ENCODE measurements around the gene FHOD3. TPM values are rescaled to one million over a fixed set of nuclear protein-coding genes. Genes with fewer than 3 reads are reported as not detected.

Gene FHOD3
- total RNA-seq, 1 experiment from 2014 or later, result 22.7 TPM

- intact Hi-C loops (cut with micrococcal nuclease; ENCODE audit: unreplicated experiment), result no loop called here
- BruUV-seq (replicated peaks), result no TSS peak
- CTCF ChIA-PET, result no interaction called here
- POLR2A ChIA-PET, result no interaction called here
- TF ChIP-seq REST (IDR thresholded peaks at IDR 0.05; ENCODE audit: insufficient read depth in 1 of 2, low read depth in 2 of 2, low read length in 1 of 2), result no peak
- no peak for TF ChIP-seq SIN3A (IDR thresholded peaks at IDR 0.05; ENCODE audit: borderline replicate concordance, insufficient read depth, low read depth, low read length)
- TF ChIP-seq POLR2AphosphoS5 (IDR thresholded peaks at IDR 0.05; ENCODE audit: low read depth, low read length), result no peak
- TF ChIP-seq CTCF (IDR thresholded peaks at IDR 0.05), result no peak
- TF ChIP-seq TCF7L2 (IDR thresholded peaks at IDR 0.05; ENCODE audit: low read depth, low read length), result no peak
- H3K4me1 ChIP-seq (ENCODE audit: control insufficient read depth, insufficient read depth, low read length), result no peaks in the 10 kb centered on the region
- H3K9me3 ChIP-seq (ENCODE audit: control insufficient read depth, insufficient read depth, low read depth, low read length), result no peaks in the 10 kb centered on the region
- in situ Hi-C loops (cut with HindIII; ENCODE audit: low pct_unique_long_range_greater_than_20kb, low sequenced_read_pairs), result no loop called here
- no peaks in the 10 kb centered on the region for H3K27me3 ChIP-seq (ENCODE audit: control insufficient read depth, insufficient read depth, low read length)
- DNase-seq (ENCODE audit: low read depth, low spot score), result no peak
- no peak overlapping the region for H3K4me3 ChIP-seq (ENCODE audit: low read depth in 2 of 2, low read length in 2 of 2)
- H3K27ac ChIP-seq (ENCODE audit: low read length), result no peak overlapping the region
- no peak for ATAC-seq
- H3K36me3 ChIP-seq (ENCODE audit: control insufficient read depth, insufficient read depth, low read length), result no peaks in the 10 kb centered on the region
Observed at GRCh38 chr18:36593001-36593400, 295.5 kb downstream of the FHOD3 start.

GRCh38 chr18:36593641-36594040 lies 296.1 kb downstream of the FHOD3 start:
- ChIA-PET POLR2A (no interaction called here), CTCF (no interaction called here)
- in situ Hi-C loops (cut with HindIII; ENCODE audit: low pct_unique_long_range_greater_than_20kb, low sequenced_read_pairs) (no loop called here), intact Hi-C loops (cut with micrococcal nuclease; ENCODE audit: unreplicated experiment) (no loop called here)
- no peak for ATAC-seq
- BruUV-seq (replicated peaks), result no TSS peak
- H3K27me3 ChIP-seq (ENCODE audit: control insufficient read depth, insufficient read depth, low read length), result no peaks in the 10 kb centered on the region
- H3K4me3 ChIP-seq (ENCODE audit: low read depth in 2 of 2, low read length in 2 of 2), result no peak overlapping the region
- no peaks in the 10 kb centered on the region for H3K4me1 ChIP-seq (ENCODE audit: control insufficient read depth, insufficient read depth, low read length)
- H3K36me3 ChIP-seq (ENCODE audit: control insufficient read depth, insufficient read depth, low read length), result no peaks in the 10 kb centered on the region
- no peaks in the 10 kb centered on the region for H3K9me3 ChIP-seq (ENCODE audit: control insufficient read depth, insufficient read depth, low read depth, low read length)
- no peak overlapping the region for H3K27ac ChIP-seq (ENCODE audit: low read length)
- no peak for TF ChIP-seq CTCF (IDR thresholded peaks at IDR 0.05)
- no peak for TF ChIP-seq POLR2AphosphoS5 (IDR thresholded peaks at IDR 0.05; ENCODE audit: low read depth, low read length)
- TF ChIP-seq SIN3A (IDR thresholded peaks at IDR 0.05; ENCODE audit: borderline replicate concordance, insufficient read depth, low read depth, low read length), result no peak
- TF ChIP-seq TCF7L2 (IDR thresholded peaks at IDR 0.05; ENCODE audit: low read depth, low read length), result no peak
- no peak for TF ChIP-seq REST (IDR thresholded peaks at IDR 0.05; ENCODE audit: insufficient read depth in 1 of 2, low read depth in 2 of 2, low read length in 1 of 2)
- no peak for DNase-seq (ENCODE audit: low read depth, low spot score)

Data from Panc1 (cell line).